ENCODE data around the gene B3GALT6.
"Not testable (repeated sequence)": the region's sequence is repeated elsewhere in the genome, so short reads cannot be mapped to it uniquely, and the experiment has no call there.

The B3GALT6 gene

GRCh38 chr1:1244192-1244811 is 12.3 kb downstream of the B3GALT6 start:
- DNase-seq (ENCODE audit: low read depth) = no peak

GRCh38 chr1:1245178-1245816 is 13.3 kb downstream of the B3GALT6 start:
- no peak for DNase-seq (ENCODE audit: low read depth)

GRCh38 chr1:1245817-1246576 is 14.0 kb downstream of the B3GALT6 start:
- DNase-seq (ENCODE audit: low read depth) = no peak

- DNase-seq (ENCODE audit: low read depth) = no peak
These were observed 14.7 kb downstream of the B3GALT6 start, which contains the start of gene C1QTNF12 for GRCh38 chr1:1246577-1247340. Gene C1QTNF12 (minus strand): TSS chr1:1246722. CDS start chr1:1246690, 32 bp downstream.

GRCh38 chr1:1247341-1247913 is 15.4 kb downstream of the B3GALT6 start:
- no peak for DNase-seq (ENCODE audit: low read depth)

GRCh38 chr1:1248009-1248913 is 16.2 kb downstream of the B3GALT6 start:
- not testable (repeated sequence) for DNase-seq (ENCODE audit: low read depth)

- DNase-seq (ENCODE audit: low read depth) = no peak
These were observed 18.8 kb downstream of the B3GALT6 start for GRCh38 chr1:1250786-1251284.

GRCh38 chr1:1253314-1253713 is 21.3 kb downstream of the B3GALT6 start:
- DNase-seq (ENCODE audit: low read depth) = no peak

- no peak for DNase-seq (ENCODE audit: low read depth)
These were observed 22.1 kb downstream of the B3GALT6 start for GRCh38 chr1:1253972-1254666.

GRCh38 chr1:1254667-1254998 is 22.6 kb downstream of the B3GALT6 start:
- no peak for DNase-seq (ENCODE audit: low read depth)

- no peak for DNase-seq (ENCODE audit: low read depth)
These were observed 23.0 kb downstream of the B3GALT6 start for GRCh38 chr1:1255078-1255477.

- DNase-seq (ENCODE audit: low read depth) = no peak
These were observed 23.6 kb downstream of the B3GALT6 start for GRCh38 chr1:1255611-1256010.

GRCh38 chr1:1256956-1257871 is 25.2 kb downstream of the B3GALT6 start:
- no peak for DNase-seq (ENCODE audit: low read depth)

- DNase-seq (ENCODE audit: low read depth) = no peak
These were observed 27.1 kb downstream of the B3GALT6 start for GRCh38 chr1:1259119-1259488.

GRCh38 chr1:1259540-1259939 is 27.5 kb downstream of the B3GALT6 start:
- no peak for DNase-seq (ENCODE audit: low read depth)

GRCh38 chr1:1259951-1260600 is 28.0 kb downstream of the B3GALT6 start:
- no peak for DNase-seq (ENCODE audit: low read depth)

GRCh38 chr1:1260843-1261560 is 29.0 kb downstream of the B3GALT6 start:
- no peak for DNase-seq (ENCODE audit: low read depth)

GRCh38 chr1:1262071-1262470 is 30.0 kb downstream of the B3GALT6 start:
- no peak for DNase-seq (ENCODE audit: low read depth)

All from stromal cell of bone marrow (primary cell).